ENCODE measurements around the gene VPS37C.

The VPS37C gene

GRCh38 chr11:61173456-61173855 lies 12.2 kb upstream of the VPS37C start:
- Histone ChIP-seq H3K27me3 (ENCODE audit: insufficient read depth, poor library complexity, severe bottlenecking) (no peaks in the 10 kb centered on the region), H3K27ac (replicated peaks) (no peak overlapping the region), H3K4me3 (replicated peaks; ENCODE audit: insufficient read depth, low read length) (no peak overlapping the region)
- TF ChIP-seq SPI1 (IDR thresholded peaks at IDR 0.05; ENCODE audit: borderline replicate concordance, low read depth): no peak
- TF ChIP-seq POLR2AphosphoS5 (IDR thresholded peaks at IDR 0.05; ENCODE audit: low read depth): no peak
- TF ChIP-seq, protein P1, sequence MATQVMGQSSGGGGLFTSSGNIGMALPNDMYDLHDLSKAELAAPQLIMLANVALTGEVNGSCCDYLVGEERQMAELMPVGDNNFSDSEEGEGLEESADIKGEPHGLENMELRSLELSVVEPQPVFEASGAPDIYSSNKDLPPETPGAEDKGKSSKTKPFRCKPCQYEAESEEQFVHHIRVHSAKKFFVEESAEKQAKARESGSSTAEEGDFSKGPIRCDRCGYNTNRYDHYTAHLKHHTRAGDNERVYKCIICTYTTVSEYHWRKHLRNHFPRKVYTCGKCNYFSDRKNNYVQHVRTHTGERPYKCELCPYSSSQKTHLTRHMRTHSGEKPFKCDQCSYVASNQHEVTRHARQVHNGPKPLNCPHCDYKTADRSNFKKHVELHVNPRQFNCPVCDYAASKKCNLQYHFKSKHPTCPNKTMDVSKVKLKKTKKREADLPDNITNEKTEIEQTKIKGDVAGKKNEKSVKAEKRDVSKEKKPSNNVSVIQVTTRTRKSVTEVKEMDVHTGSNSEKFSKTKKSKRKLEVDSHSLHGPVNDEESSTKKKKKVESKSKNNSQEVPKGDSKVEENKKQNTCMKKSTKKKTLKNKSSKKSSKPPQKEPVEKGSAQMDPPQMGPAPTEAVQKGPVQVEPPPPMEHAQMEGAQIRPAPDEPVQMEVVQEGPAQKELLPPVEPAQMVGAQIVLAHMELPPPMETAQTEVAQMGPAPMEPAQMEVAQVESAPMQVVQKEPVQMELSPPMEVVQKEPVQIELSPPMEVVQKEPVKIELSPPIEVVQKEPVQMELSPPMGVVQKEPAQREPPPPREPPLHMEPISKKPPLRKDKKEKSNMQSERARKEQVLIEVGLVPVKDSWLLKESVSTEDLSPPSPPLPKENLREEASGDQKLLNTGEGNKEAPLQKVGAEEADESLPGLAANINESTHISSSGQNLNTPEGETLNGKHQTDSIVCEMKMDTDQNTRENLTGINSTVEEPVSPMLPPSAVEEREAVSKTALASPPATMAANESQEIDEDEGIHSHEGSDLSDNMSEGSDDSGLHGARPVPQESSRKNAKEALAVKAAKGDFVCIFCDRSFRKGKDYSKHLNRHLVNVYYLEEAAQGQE (IDR thresholded peaks at IDR 0.05; ENCODE audit: insufficient replicate concordance, low read depth): no peak
- TF ChIP-seq, protein P2, sequence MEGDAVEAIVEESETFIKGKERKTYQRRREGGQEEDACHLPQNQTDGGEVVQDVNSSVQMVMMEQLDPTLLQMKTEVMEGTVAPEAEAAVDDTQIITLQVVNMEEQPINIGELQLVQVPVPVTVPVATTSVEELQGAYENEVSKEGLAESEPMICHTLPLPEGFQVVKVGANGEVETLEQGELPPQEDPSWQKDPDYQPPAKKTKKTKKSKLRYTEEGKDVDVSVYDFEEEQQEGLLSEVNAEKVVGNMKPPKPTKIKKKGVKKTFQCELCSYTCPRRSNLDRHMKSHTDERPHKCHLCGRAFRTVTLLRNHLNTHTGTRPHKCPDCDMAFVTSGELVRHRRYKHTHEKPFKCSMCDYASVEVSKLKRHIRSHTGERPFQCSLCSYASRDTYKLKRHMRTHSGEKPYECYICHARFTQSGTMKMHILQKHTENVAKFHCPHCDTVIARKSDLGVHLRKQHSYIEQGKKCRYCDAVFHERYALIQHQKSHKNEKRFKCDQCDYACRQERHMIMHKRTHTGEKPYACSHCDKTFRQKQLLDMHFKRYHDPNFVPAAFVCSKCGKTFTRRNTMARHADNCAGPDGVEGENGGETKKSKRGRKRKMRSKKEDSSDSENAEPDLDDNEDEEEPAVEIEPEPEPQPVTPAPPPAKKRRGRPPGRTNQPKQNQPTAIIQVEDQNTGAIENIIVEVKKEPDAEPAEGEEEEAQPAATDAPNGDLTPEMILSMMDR (IDR thresholded peaks at IDR 0.05; ENCODE audit: insufficient read depth, low read length): no peak
- no peak for TF ChIP-seq GABPA (IDR thresholded peaks at IDR 0.05; ENCODE audit: low read depth)
- DNase-seq (ENCODE audit: low read depth in 1 of 2, low spot score in 1 of 2): peak in 1 of 2 experiments; percentile 33

DNA sequence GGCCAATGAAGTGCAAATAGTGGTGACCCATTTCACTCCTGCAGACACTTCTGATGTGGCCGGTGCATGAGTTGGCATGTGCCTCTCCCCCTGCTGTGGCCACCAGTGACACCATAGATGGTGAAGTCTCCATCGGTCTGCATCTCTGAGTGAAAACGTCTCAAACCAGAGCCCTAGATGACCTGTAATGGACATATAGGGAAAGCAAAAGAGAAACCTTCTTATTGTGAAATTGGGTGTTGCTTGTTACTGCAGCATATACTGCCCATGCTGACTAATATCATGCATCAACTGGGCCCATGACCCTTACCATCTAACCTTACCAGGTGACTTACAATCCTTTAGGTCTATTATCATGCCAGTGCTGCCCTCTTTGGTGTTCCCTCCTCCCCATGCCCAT lies 11.7 kb upstream of the VPS37C start:
- Histone ChIP-seq H3K27me3 (ENCODE audit: insufficient read depth, poor library complexity, severe bottlenecking) (no peaks in the 10 kb centered on the region), H3K4me3 (replicated peaks; ENCODE audit: insufficient read depth, low read length) (no peak overlapping the region)

GRCh38 chr11:61172356-61172755 lies 11.1 kb upstream of the VPS37C start:
- DNase-seq (ENCODE audit: low read depth in 1 of 2, low spot score in 1 of 2): peak in 1 of 2 experiments; percentile 48
- Histone ChIP-seq H3K4me3 (replicated peaks; ENCODE audit: insufficient read depth, low read length) (no peak overlapping the region), H3K27ac (replicated peaks) (peak overlapping the region; percentile 54), H3K27me3 (ENCODE audit: insufficient read depth, poor library complexity, severe bottlenecking) (no peaks in the 10 kb centered on the region)
- TF ChIP-seq POLR2AphosphoS5 (IDR thresholded peaks at IDR 0.05; ENCODE audit: low read depth): no peak
- TF ChIP-seq SPI1 (IDR thresholded peaks at IDR 0.05; ENCODE audit: borderline replicate concordance, low read depth): peak; percentile 12; the same call in 1 of the 2 replicates
- TF ChIP-seq, protein P2 (IDR thresholded peaks at IDR 0.05; ENCODE audit: insufficient read depth, low read length): no peak

More for the DNA sequence above, 11.7 kb upstream of the VPS37C start:
- TF ChIP-seq, protein P2 (IDR thresholded peaks at IDR 0.05; ENCODE audit: insufficient read depth, low read length): no peak
- TF ChIP-seq SPI1 (IDR thresholded peaks at IDR 0.05; ENCODE audit: borderline replicate concordance, low read depth) (no peak), POLR2AphosphoS5 (IDR thresholded peaks at IDR 0.05; ENCODE audit: low read depth) (no peak), GABPA (IDR thresholded peaks at IDR 0.05; ENCODE audit: low read depth) (no peak)
- TF ChIP-seq, protein P1 (IDR thresholded peaks at IDR 0.05; ENCODE audit: insufficient replicate concordance, low read depth): no peak
- no peak for DNase-seq (ENCODE audit: low read depth in 1 of 2, low spot score in 1 of 2)
- H3K27ac ChIP-seq (replicated peaks): peak overlapping the region; percentile 54

- no peak for DNase-seq (ENCODE audit: low read depth in 1 of 2, low spot score in 1 of 2)
- no peak for TF ChIP-seq SPI1 (IDR thresholded peaks at IDR 0.05; ENCODE audit: borderline replicate concordance, low read depth)
- no peak for TF ChIP-seq GABPA (IDR thresholded peaks at IDR 0.05; ENCODE audit: low read depth)
- TF ChIP-seq, protein P1 (IDR thresholded peaks at IDR 0.05; ENCODE audit: insufficient replicate concordance, low read depth): no peak
- no peak for TF ChIP-seq POLR2AphosphoS5 (IDR thresholded peaks at IDR 0.05; ENCODE audit: low read depth)
- TF ChIP-seq, protein P2 (IDR thresholded peaks at IDR 0.05; ENCODE audit: insufficient read depth, low read length): no peak
- Histone ChIP-seq H3K27me3 (ENCODE audit: insufficient read depth, poor library complexity, severe bottlenecking) (no peaks in the 10 kb centered on the region), H3K27ac (replicated peaks) (peak overlapping the region; percentile 54), H3K4me3 (replicated peaks; ENCODE audit: insufficient read depth, low read length) (no peak overlapping the region)
Measured at GRCh38 chr11:61171907-61172306, 10.7 kb upstream of the VPS37C start.

Measured in HL-60 (cell line).